Right cardiac atrium (tissue), 5 donors: Measurements from ENCODE around the gene HDAC6. TPM values are rescaled to one million over a fixed set of nuclear protein-coding genes. Genes with fewer than 3 reads are reported as not detected.

ENCODE experiments used
- ATAC-seq, 2 donors: fragments of 200-7000 bp; cut with Tn5 transposase; one replicate each; pipeline versions ENCODE4 v1.8.0 to v1.9.1; 2020; ENCODE audit warnings: moderate library complexity in 2 of 2, mild to moderate bottlenecking in 1 of 2
- DNase-seq, 3 donors: peaks; one replicate each; pipeline ENCODE4 v3.0.0-alpha.2; 2020
- H3K27ac ChIP-seq: one replicate; pipeline ENCODE4 v1.5.1; 2013; ENCODE audit warnings: mild to moderate bottlenecking, low read length, control low read depth, moderate library complexity
- H3K27me3 ChIP-seq: one replicate; pipeline ENCODE4 v1.6.1; 2013; ENCODE audit not compliant: control insufficient read depth, insufficient read depth
- H3K4me1 ChIP-seq: one replicate; pipeline ENCODE4 v1.6.1; 2013; ENCODE audit warnings: low read length; ENCODE audit not compliant: control insufficient read depth, insufficient read depth
- H3K4me3 ChIP-seq: one replicate; pipeline ENCODE4 v1.5.1; 2013; ENCODE audit warnings: low read length, control low read depth
- H3K9me3 ChIP-seq: one replicate; pipeline ENCODE4 v1.6.1; 2013; ENCODE audit warnings: low read length; ENCODE audit not compliant: control insufficient read depth
- WGBS: extraction: QIAGEN DNeasy Blood & Tissue Kit; methylation state at CpG from one replicate; pipeline ENCODE4 v1.1.7; 2013; 5-methylcytosine and 5-hydroxymethylcytosine counted together
- intact Hi-C, 4 donors: fragments of 100-400 bp; cut with DNase I; formaldehyde crosslinking; loops; one replicate each; pipeline versions ENCODE4 v1.11.0 to v1.14.0; 2022 to 2023
- polyA plus RNA-seq: library from polyadenylated mRNA; stranded (reverse); fragments of 200-250 nt; gene quantifications from one replicate; pipeline ENCODE4 v1.2.3, GENCODE V29; 2013
- total RNA-seq, 4 donors: library from RNA; stranded (reverse); fragmentation: NEBNext Ultra II Directional; extraction: Animal tissue kit (Norgen Biotek cat#: 25700); gene quantifications; one replicate each; pipeline ENCODE4 v1.2.1, GENCODE V29; 2021
- donor health status: healthy with polysubstance abuse.
- donor health status: DM: no; HTN: yes; CAD: no.
- donor health status: DM: no; HTN: no; CAD: no.
- donor health status: DM: no; HTN: yes; CAD: no; lungs with severe emphysema.
- donor health status: DM: yes; HTN: yes; CAD: no.

HDAC6 gene
- total and polyA plus RNA-seq, 5 donors: 41.5 to 56.7 (median 45.6) TPM

- Histone ChIP-seq H3K9me3 (no peaks in the 10 kb centered on the region), H3K27me3 (no peaks in the 10 kb centered on the region), H3K4me1 (no peaks in the 10 kb centered on the region), H3K27ac (no peak overlapping the region), H3K4me3 (no peak overlapping the region)
- ATAC-seq: no peak
- no peak for DNase-seq
- WGBS: 19% methylated on average over 73 of the region's 73 CpGs
- intact Hi-C loops: no loop called here
Observed at GRCh38 chrX:48826876-48827653, 25.2 kb downstream of the HDAC6 start.

GRCh38 chrX:48827654-48827968, 25.7 kb downstream of the HDAC6 start:
- intact Hi-C loops: no loop called here
- Histone ChIP-seq H3K27ac (no peak overlapping the region), H3K4me1 (no peaks in the 10 kb centered on the region), H3K4me3 (no peak overlapping the region), H3K9me3 (no peaks in the 10 kb centered on the region), H3K27me3 (no peaks in the 10 kb centered on the region)
- ATAC-seq (no peak), DNase-seq (no peak)
- 47% methylated on average over 4 of the region's 4 CpGs for WGBS

GRCh38 chrX:48829016-48829735, 27.3 kb downstream of the HDAC6 start:
- DNase-seq: no peak

GRCh38 chrX:48831136-48831908, 29.5 kb downstream of the HDAC6 start:
- intact Hi-C loops: no loop called here
- H3K27me3 ChIP-seq: no peaks in the 10 kb centered on the region
- H3K9me3 ChIP-seq: no peaks in the 10 kb centered on the region
- no peak overlapping the region for H3K27ac ChIP-seq
- H3K4me3 ChIP-seq: no peak overlapping the region
- 11% methylated on average over 58 of the region's 58 CpGs for WGBS
- DNase-seq (no peak), ATAC-seq (no peak)
- H3K4me1 ChIP-seq: no peaks in the 10 kb centered on the region

More at GRCh38 chrX:48829016-48829735, 27.3 kb downstream of the HDAC6 start:
- Histone ChIP-seq H3K27ac (no peak overlapping the region), H3K9me3 (no peaks in the 10 kb centered on the region), H3K4me1 (no peaks in the 10 kb centered on the region), H3K27me3 (no peaks in the 10 kb centered on the region), H3K4me3 (no peak overlapping the region)
- 91% methylated on average over 24 of the region's 24 CpGs for WGBS
- no peak for ATAC-seq
- intact Hi-C loops: no loop called here

GRCh38 chrX:48831909-48832291, 30.0 kb downstream of the HDAC6 start:
- DNase-seq (peak in 1 of 3 donors; percentile 59), ATAC-seq (no peak)
- 2% methylated on average over 53 of the region's 57 CpGs for WGBS
- intact Hi-C loops: no loop called here
- H3K9me3 ChIP-seq: no peaks in the 10 kb centered on the region
- H3K27ac ChIP-seq: no peak overlapping the region
- no peak overlapping the region for H3K4me3 ChIP-seq
- H3K4me1 ChIP-seq: no peaks in the 10 kb centered on the region
- no peaks in the 10 kb centered on the region for H3K27me3 ChIP-seq

- no peak overlapping the region for H3K27ac ChIP-seq
- DNase-seq: no peak
- H3K9me3 ChIP-seq: no peaks in the 10 kb centered on the region
- no peaks in the 10 kb centered on the region for H3K4me1 ChIP-seq
- intact Hi-C loops: no loop called here
- WGBS: 23% methylated on average over 9 of the region's 9 CpGs
- H3K27me3 ChIP-seq: no peaks in the 10 kb centered on the region
- no peak overlapping the region for H3K4me3 ChIP-seq
- ATAC-seq: no peak
Observed at GRCh38 chrX:48833542-48834138, 31.8 kb downstream of the HDAC6 start.

GRCh38 chrX:48834383-48834709, 32.5 kb downstream of the HDAC6 start:
- ATAC-seq (no peak), DNase-seq (no peak)
- H3K4me1 ChIP-seq: no peaks in the 10 kb centered on the region
- no peaks in the 10 kb centered on the region for H3K9me3 ChIP-seq
- no peaks in the 10 kb centered on the region for H3K27me3 ChIP-seq
- 8% methylated on average over 7 of the region's 7 CpGs for WGBS
- no peak overlapping the region for H3K4me3 ChIP-seq
- intact Hi-C loops: no loop called here
- no peak overlapping the region for H3K27ac ChIP-seq

- peak within 1 kb of the TSS; percentile 52 for H3K4me3 ChIP-seq
- ATAC-seq (no peak), DNase-seq (no peak)
- no peaks in the 10 kb centered on the region for H3K9me3 ChIP-seq
- 15% methylated on average over 33 of the region's 35 CpGs for WGBS
- intact Hi-C loops: no loop called here
- no peak within 1 kb of the TSS for H3K27ac ChIP-seq
- no peaks in the 10 kb centered on the region for H3K27me3 ChIP-seq
- no peaks in the 10 kb centered on the region for H3K4me1 ChIP-seq
Observed at GRCh38 chrX:48835524-48836329, 33.9 kb downstream of the HDAC6 start, which contains the start of gene PCSK1N. Gene PCSK1N (minus strand): TSS chrX:48835610. CDS start chrX:48835532, 78 bp downstream.

GRCh38 chrX:48839686-48840085, 37.8 kb downstream of the HDAC6 start:
- ATAC-seq (no peak), DNase-seq (no peak)
- no peaks in the 10 kb centered on the region for H3K9me3 ChIP-seq
- no peaks in the 10 kb centered on the region for H3K4me1 ChIP-seq
- WGBS: 84% methylated on average over 10 of the region's 10 CpGs
- intact Hi-C loops: no loop called here
- H3K4me3 ChIP-seq: no peak overlapping the region
- no peak overlapping the region for H3K27ac ChIP-seq
- H3K27me3 ChIP-seq: no peaks in the 10 kb centered on the region

- Histone ChIP-seq H3K4me1 (no peaks in the 10 kb centered on the region), H3K4me3 (no peak overlapping the region), H3K27ac (no peak overlapping the region), H3K9me3 (no peaks in the 10 kb centered on the region), H3K27me3 (no peaks in the 10 kb centered on the region)
- intact Hi-C loops: no loop called here
- ATAC-seq (no peak), DNase-seq (no peak)
- 69% methylated on average over 1 of the region's 1 CpG for WGBS
Observed at GRCh38 chrX:48848847-48849246, 47.0 kb downstream of the HDAC6 start.
